WERI-Rb-1 (cell line): ENCODE results near the gene PMIS2.
"Not testable (repeated sequence)": the region's sequence is repeated elsewhere in the genome, so short reads cannot be mapped to it uniquely, and the experiment has no call there.

Experiments
- DNase-seq: peaks from one replicate; pipeline ENCODE4 v3.0.0-alpha.2; 2020
- H3K27ac ChIP-seq: fragments of 250-450 bp; sonication (Bioruptor Pico); 2 replicates; pipeline ENCODE4 v1.5.1; 2020; ENCODE audit warnings: mild to moderate bottlenecking, moderate library complexity
- H3K27me3 ChIP-seq: fragments of 250-450 bp; sonication (Bioruptor Pico); 2 replicates; pipeline ENCODE4 v1.5.1; 2021; ENCODE audit warnings: mild to moderate bottlenecking, low read depth, moderate library complexity; ENCODE audit not compliant: insufficient read depth, severe bottlenecking
- H3K36me3 ChIP-seq: fragments of 250-450 bp; sonication (Bioruptor Pico); 2 replicates; pipeline ENCODE4 v1.5.1; 2020; ENCODE audit warnings: mild to moderate bottlenecking, moderate library complexity
- H3K4me3 ChIP-seq: 2 replicates; pipeline ENCODE4 v1.5.1; 2011; ENCODE audit warnings: low read depth, mild to moderate bottlenecking, control low read depth, low read length
- H3K9me3 ChIP-seq: fragments of 250-450 bp; sonication (Bioruptor Pico); 2 replicates; pipeline ENCODE4 v1.5.1; 2021; ENCODE audit warnings: mild to moderate bottlenecking, moderate library complexity; ENCODE audit not compliant: severe bottlenecking
- TF ChIP-seq, protein P1 (sequence below): IDR thresholded peaks from 2 replicates; pipeline ENCODE4 v1.5.1; 2011; ENCODE audit warnings: low read depth, mild to moderate bottlenecking, control low read depth, inconsistent platforms, low read length

The PMIS2 gene

DNA sequence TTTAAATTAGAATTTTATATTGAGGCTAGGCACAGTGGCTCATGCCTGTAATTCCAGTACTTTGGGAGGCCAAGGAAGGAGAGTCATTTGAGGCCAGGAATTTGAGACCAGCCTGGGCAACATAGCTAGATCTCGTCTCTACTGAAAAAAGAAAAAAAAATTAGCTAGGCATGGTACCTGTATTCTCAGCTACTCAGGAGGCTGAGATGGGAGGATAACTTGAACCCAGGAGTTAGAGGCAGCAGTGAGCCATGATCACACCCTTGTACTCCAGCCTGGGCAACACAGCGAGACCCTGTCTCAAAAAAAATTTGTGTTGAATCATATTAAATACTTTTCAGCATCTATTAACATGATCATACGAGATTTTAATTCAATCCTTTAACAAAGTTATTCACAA, 4.9 kb downstream of the PMIS2 start:
- Histone ChIP-seq H3K27me3 (no peaks in the 10 kb centered on the region), H3K36me3 (no peaks in the 10 kb centered on the region), H3K27ac (no peak overlapping the region), H3K4me3 (no peak overlapping the region), H3K9me3 (no peaks in the 10 kb centered on the region)
- TF ChIP-seq, protein P1, sequence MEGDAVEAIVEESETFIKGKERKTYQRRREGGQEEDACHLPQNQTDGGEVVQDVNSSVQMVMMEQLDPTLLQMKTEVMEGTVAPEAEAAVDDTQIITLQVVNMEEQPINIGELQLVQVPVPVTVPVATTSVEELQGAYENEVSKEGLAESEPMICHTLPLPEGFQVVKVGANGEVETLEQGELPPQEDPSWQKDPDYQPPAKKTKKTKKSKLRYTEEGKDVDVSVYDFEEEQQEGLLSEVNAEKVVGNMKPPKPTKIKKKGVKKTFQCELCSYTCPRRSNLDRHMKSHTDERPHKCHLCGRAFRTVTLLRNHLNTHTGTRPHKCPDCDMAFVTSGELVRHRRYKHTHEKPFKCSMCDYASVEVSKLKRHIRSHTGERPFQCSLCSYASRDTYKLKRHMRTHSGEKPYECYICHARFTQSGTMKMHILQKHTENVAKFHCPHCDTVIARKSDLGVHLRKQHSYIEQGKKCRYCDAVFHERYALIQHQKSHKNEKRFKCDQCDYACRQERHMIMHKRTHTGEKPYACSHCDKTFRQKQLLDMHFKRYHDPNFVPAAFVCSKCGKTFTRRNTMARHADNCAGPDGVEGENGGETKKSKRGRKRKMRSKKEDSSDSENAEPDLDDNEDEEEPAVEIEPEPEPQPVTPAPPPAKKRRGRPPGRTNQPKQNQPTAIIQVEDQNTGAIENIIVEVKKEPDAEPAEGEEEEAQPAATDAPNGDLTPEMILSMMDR: no peak
- no peak for DNase-seq

DNA sequence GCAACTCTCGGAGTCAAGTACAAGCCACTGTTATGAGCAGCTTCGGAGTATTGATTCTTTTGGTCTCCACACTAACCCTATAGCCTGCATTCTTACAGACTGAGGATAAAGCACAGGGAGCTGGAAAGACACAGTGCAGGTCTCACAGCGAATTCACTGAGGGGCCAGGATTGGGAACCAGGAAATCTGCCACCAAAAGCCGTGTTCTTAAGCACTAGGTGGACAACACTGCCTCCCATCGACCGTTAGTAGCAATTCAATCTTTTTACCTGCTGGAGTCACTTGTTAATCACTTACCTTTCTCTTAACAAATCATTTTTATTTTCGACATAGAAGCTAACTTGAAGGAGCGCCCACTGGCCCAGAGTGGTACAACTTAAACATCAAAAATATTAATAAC, 6.3 kb downstream of the PMIS2 start:
- no peaks in the 10 kb centered on the region for H3K27me3 ChIP-seq
- no peak overlapping the region for H3K4me3 ChIP-seq
- H3K27ac ChIP-seq: no peak overlapping the region
- TF ChIP-seq, protein P1: peak; percentile 77
- peak; percentile 29 for DNase-seq
- no peaks in the 10 kb centered on the region for H3K36me3 ChIP-seq
- H3K9me3 ChIP-seq: no peaks in the 10 kb centered on the region

DNA sequence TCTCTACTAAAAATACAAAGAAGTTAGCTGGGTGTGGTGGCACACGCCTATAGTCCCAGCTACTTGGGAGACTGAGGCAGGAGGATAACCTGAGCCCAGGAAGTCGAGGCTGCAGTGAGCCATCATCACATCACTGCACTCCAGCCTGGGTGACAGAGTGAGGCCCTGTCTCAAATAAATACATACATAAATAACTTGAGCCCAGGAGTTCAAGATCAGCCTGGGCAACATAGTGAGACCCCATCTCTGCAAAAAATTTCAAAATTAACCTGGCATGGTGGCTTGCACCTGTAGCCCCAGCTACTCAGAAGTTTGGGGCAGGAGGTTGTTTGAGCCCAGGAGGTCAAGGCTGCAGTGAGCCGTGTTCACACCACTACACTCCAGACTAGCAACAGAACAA, 9.1 kb downstream of the PMIS2 start:
- DNase-seq, H3K4me3 ChIP-seq, H3K27ac ChIP-seq, H3K27me3 ChIP-seq, H3K36me3 ChIP-seq, H3K9me3 ChIP-seq: not testable (repeated sequence)

DNA sequence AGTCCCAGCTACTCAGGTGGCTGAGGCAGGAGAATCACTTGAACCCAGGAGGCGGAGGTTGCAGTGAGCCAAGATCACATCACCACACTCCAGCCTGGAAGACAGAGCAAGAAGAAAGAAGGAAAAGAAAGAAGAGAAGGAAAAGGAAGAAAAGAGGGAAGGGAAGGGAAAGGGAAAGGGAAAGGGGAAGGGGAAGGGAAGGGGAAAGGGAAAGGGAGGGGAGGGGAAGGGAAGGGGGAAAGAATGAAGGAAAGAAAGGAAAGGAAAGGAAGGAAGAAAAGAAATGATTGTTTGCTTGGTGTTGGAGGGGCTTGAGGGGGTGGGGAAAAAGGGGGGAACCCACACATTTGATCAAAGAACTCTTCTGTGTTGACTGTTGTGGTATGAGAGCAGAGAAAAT, 10.0 kb downstream of the PMIS2 start:
- Histone ChIP-seq H3K4me3 (no peak overlapping the region), H3K27me3 (no peaks in the 10 kb centered on the region), H3K27ac (no peak overlapping the region), H3K36me3 (no peaks in the 10 kb centered on the region), H3K9me3 (no peaks in the 10 kb centered on the region)
- no peak for DNase-seq
- TF ChIP-seq, protein P1: no peak

DNA sequence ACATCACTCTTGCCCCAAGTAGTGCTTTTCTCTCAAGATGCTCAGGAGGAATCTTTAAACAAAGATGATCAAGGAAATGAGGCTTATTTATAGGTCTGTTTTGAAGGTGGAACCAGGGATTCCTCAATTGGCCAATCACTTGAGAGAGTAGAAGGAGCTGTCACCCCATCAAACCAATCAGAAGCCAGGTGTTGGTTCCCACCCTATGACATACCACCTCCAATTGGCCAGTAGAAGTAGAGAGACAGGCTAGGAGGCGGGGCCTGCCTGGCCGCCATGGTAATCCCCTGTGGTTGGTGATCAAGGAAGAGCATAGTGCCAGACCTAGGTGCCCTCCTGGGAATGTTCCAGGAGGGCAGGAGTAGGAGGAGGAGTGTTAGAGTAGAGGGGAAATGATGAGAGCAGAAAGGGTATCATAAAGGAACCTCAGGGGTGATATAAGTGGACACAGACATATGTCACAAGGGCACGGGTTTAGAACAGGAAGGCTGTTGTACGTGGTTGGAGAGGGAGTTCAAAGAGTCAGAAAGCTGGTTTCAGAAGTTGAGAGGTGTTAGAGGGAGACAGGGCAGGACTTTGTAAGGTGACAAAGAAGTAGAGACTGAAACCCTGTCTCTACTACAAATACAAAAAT, 10.5 kb downstream of the PMIS2 start:
- H3K4me3 ChIP-seq: no peak overlapping the region
- no peaks in the 10 kb centered on the region for H3K36me3 ChIP-seq
- no peaks in the 10 kb centered on the region for H3K9me3 ChIP-seq
- H3K27me3 ChIP-seq: no peaks in the 10 kb centered on the region
- DNase-seq: no peak
- TF ChIP-seq, protein P1: no peak
- H3K27ac ChIP-seq: no peak overlapping the region

DNA sequence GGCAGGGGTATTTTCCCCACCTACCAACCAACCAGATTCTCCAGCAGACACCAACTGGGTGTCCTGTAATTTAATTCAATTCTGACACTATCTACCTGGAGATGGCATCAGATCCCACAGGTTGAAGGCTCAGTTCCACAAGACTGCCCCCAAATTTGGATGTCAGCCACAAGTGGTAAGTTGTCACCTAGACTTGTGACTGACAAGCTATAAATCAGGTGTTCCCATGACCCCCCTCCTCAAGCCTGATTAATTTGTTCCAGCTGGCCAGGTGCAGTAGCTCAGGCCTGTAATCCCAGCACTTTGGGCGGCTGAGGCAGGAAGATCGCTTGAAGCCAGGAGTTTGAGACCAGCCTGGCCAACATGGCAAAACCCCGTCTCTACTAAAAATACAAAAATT, 16.0 kb downstream of the PMIS2 start:
- Histone ChIP-seq H3K27ac (no peak overlapping the region), H3K27me3 (no peaks in the 10 kb centered on the region), H3K9me3 (peaks cover 1% of the 10 kb centered on the region), H3K36me3 (no peaks in the 10 kb centered on the region), H3K4me3 (no peak overlapping the region)
- TF ChIP-seq, protein P1: no peak
- DNase-seq: peak; percentile 27

DNA sequence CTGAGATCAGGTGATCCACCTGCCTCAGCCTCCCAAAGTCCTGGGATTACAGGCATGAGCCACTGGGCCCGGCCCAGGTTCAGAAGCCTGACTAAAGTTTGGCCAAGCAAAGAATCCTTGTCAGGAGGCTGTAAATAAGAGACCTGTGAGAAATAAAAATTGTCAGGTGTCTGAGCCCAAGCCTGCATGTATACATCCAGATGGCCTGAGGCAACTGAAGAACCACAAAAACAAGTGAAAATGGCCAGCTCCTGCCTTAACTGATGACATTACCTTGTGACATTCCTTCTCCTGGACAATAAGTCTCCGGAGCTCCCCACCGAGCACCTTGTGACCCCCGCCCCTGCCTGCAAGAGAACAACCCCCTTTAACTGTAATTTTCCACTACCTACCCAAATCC, 18.5 kb downstream of the PMIS2 start:
- not testable (repeated sequence) for H3K27me3 ChIP-seq, H3K4me3 ChIP-seq, DNase-seq, H3K27ac ChIP-seq, H3K36me3 ChIP-seq
- H3K9me3 ChIP-seq: peaks cover 10% of the 10 kb centered on the region

DNA sequence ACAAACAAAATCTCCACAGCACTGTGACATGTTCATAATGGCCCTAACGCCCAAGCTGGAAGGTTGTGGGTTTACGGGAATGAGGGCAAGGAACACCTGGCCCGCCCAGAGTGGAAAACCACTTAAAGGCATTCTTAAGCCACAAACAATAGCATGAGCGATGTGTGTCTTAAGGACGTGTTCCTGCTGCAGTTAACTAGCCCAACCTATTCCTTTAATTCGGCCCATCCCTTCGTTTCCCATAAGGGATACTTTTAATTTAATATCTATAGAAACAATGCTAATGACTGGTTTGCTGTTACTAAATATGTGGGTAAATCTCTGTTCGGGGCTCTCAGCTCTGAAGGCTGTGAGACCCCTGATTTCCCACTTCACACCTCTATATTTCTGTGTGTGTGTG, 21.2 kb downstream of the PMIS2 start:
- not testable (repeated sequence) for H3K27me3 ChIP-seq, H3K36me3 ChIP-seq, DNase-seq, H3K27ac ChIP-seq, H3K4me3 ChIP-seq
- H3K9me3 ChIP-seq: peaks cover 10% of the 10 kb centered on the region
